ENCODE measurements around the gene KLF18.
A peak's percentile ranks its signal among the peaks of the same experiment; 100 is the strongest.
"Not testable (repeated sequence)": the region's sequence is repeated elsewhere in the genome, so short reads cannot be mapped to it uniquely, and the experiment has no call there.

KLF18 gene

GRCh38 chr1:44141531-44141930 lies at the start of gene KLF18:
Gene KLF18, minus strand, starts transcription at chr1:44141631. Its CDS starts 0 bp downstream, at chr1:44141631.
- no peak for DNase-seq

- no peak for DNase-seq
Measured at GRCh38 chr1:44174630-44175029, 33.2 kb upstream of the KLF18 start.

GRCh38 chr1:44170281-44170823 lies 28.9 kb upstream of the KLF18 start:
- DNase-seq: no peak

GRCh38 chr1:44168520-44169098 lies 27.2 kb upstream of the KLF18 start:
- DNase-seq: peak; percentile 47

GRCh38 chr1:44161546-44161945 lies 20.1 kb upstream of the KLF18 start:
- no peak for DNase-seq

- no peak for DNase-seq
Measured at GRCh38 chr1:44158871-44159270, 17.4 kb upstream of the KLF18 start.

- no peak for DNase-seq
Measured at GRCh38 chr1:44157903-44158302, 16.5 kb upstream of the KLF18 start.

- DNase-seq: no peak
Measured at GRCh38 chr1:44154049-44154448, 12.6 kb upstream of the KLF18 start.

- DNase-seq: no peak
Measured at GRCh38 chr1:44152692-44153091, 11.3 kb upstream of the KLF18 start.

GRCh38 chr1:44151808-44152207 lies 10.4 kb upstream of the KLF18 start:
- DNase-seq: no peak

GRCh38 chr1:44151332-44151731 lies 9.9 kb upstream of the KLF18 start:
- DNase-seq: no peak

GRCh38 chr1:44147582-44147981 lies 6.2 kb upstream of the KLF18 start:
- DNase-seq: no peak

GRCh38 chr1:44146536-44147361 lies 5.3 kb upstream of the KLF18 start:
- no peak for DNase-seq

GRCh38 chr1:44144962-44145756 lies 3.7 kb upstream of the KLF18 start:
- no peak for DNase-seq

GRCh38 chr1:44139565-44139964 lies 1.9 kb downstream of the KLF18 start:
- not testable (repeated sequence) for DNase-seq

- DNase-seq: no peak
Measured at GRCh38 chr1:44138239-44138638, 3.2 kb downstream of the KLF18 start.

- no peak for DNase-seq
Measured at GRCh38 chr1:44135886-44136285, 5.5 kb downstream of the KLF18 start.

- no peak for DNase-seq
Measured at GRCh38 chr1:44134071-44134920, 7.1 kb downstream of the KLF18 start.

GRCh38 chr1:44131411-44131810 lies 10.0 kb downstream of the KLF18 start:
- DNase-seq: no peak

- DNase-seq: no peak
Measured at GRCh38 chr1:44129616-44130500, 11.6 kb downstream of the KLF18 start.

GRCh38 chr1:44120398-44120949 lies 21.0 kb downstream of the KLF18 start:
- no peak for DNase-seq

All from activated CD4-positive, alpha-beta T cell treated with anti-CD3 and anti-CD28 coated beads, Interleukin-2, Interleukin-6, amounts not matched to agents 100 ng/mL and 50 ng/mL, durations not matched to agents 16 hours and 8 hours (primary cell).